ENCODE results near the gene THSD7A. TPM values are rescaled to one million over a fixed set of nuclear protein-coding genes. Genes with fewer than 3 reads are reported as not detected.

The THSD7A gene
- total and polyA plus RNA-seq, 2 of the 8 experiments (the other 6 are each of a cell fraction or from before 2014, with no cell fraction given): 0.44 to 1.2 TPM

GRCh38 chr7:11513460-11513859 is 318.5 kb downstream of the THSD7A start:
- Histone ChIP-seq H3K18ac (ENCODE audit: extremely low read depth, low read length) (no peak overlapping the region), H3K79me2 (ENCODE audit: control insufficient read depth in 1 of 2, insufficient read depth in 2 of 2, low read length in 2 of 2) (no peaks in the 10 kb centered on the region), H3K79me1 (ENCODE audit: low read depth, low read length) (no peaks in the 10 kb centered on the region), H4K8ac (ENCODE audit: extremely low read depth, insufficient read depth, low read length) (no peak overlapping the region), H3K14ac (ENCODE audit: insufficient read length) (no peak overlapping the region), H2BK20ac (ENCODE audit: low read length) (no peak overlapping the region), H3K27ac (ENCODE audit: low read depth, low read length) (no peak overlapping the region), H2AFZ (ENCODE audit: low read length) (no peak overlapping the region), H3K4me3 (ENCODE audit: extremely low read depth in 1 of 4, insufficient read depth in 2 of 4, low read depth in 3 of 4, low read length in 4 of 4) (no peak overlapping the region), H3K4ac (replicated peaks; ENCODE audit: insufficient read length, low read depth, low read length) (no peak overlapping the region), H3K56ac (replicated peaks; ENCODE audit: insufficient read length, low read depth, low read length) (no peak overlapping the region), H3K27me3 (replicated peaks in 1 of 4; ENCODE audit: control insufficient read depth in 3 of 4, extremely low read depth in 1 of 4, insufficient read depth in 3 of 4, low read length in 3 of 4) (peaks cover 0 to 1% (median 0%) of the 10 kb centered on the region in 4 experiments; a peak in 1 of 7 replicates), H3K23me2 (ENCODE audit: low read depth, low read length) (peaks cover 2% of the 10 kb centered on the region; the same call in 1 of the 2 replicates), H3K23ac (ENCODE audit: insufficient read length) (no peak overlapping the region), H3K9me3 (ENCODE audit: insufficient read depth in 2 of 2, low read depth in 1 of 2, low read length in 1 of 2) (no peaks in the 10 kb centered on the region), H4K5ac (ENCODE audit: insufficient read length, low read depth, low read length) (no peak overlapping the region), H4K91ac (replicated peaks; ENCODE audit: insufficient read length, low read length) (no peak overlapping the region), H2BK5ac (ENCODE audit: low read depth, low read length) (no peak overlapping the region), H2BK120ac (replicated peaks; ENCODE audit: low read depth, low read length) (no peak overlapping the region), H3K4me1 (replicated peaks in 1 of 4; ENCODE audit: control insufficient read depth in 3 of 4, insufficient read depth in 4 of 4, low read length in 3 of 4) (peaks cover 0 to 6% (median under 1%) of the 10 kb centered on the region in 4 experiments; a peak in 2 of 7 replicates), H3K36me3 (ENCODE audit: control insufficient read depth in 2 of 4, insufficient read depth in 4 of 4, low read length in 3 of 4) (no peaks in the 10 kb centered on the region), H3K9ac (replicated peaks in 1 of 4; ENCODE audit: extremely low read depth in 1 of 4, low read depth in 3 of 4, low read length in 3 of 4) (no peak overlapping the region), H3K4me2 (ENCODE audit: insufficient read depth in 1 of 2, low read depth in 2 of 2, low read length in 2 of 2) (no peak overlapping the region), H2BK12ac (ENCODE audit: low read depth, low read length) (no peak overlapping the region), H2BK15ac (ENCODE audit: low read length) (no peak overlapping the region), H4K20me1 (replicated peaks in 1 of 2; ENCODE audit: control insufficient read depth in 1 of 2, insufficient read depth in 2 of 2, low read length in 2 of 2) (no peaks in the 10 kb centered on the region), H2AK5ac (ENCODE audit: low read depth, low read length) (no peak overlapping the region)
- FAIRE-seq: no peak
- ChIA-PET CTCF (ENCODE audit: partially characterized antibody) (no interaction called here), POLR2A (ENCODE audit: partially characterized antibody) (no interaction called here)
- WGBS, 2 experiments (ENCODE audit: extremely low coverage in 1 of 2, insufficient coverage in 1 of 2, insufficient read length in 1 of 2, insufficient replicate concordance in 2 of 2, low coverage in 1 of 2, low lambda C conversion rate in 2 of 2, missing lambda C conversion rate in 1 of 2): 79% methylated on average over 1 of the region's 1 CpG; no CpG with 5 or more reads in 1 of the 2 experiments
- no peak for DNase-seq (ENCODE audit: low read depth in 1 of 2, low spot score in 2 of 2)
- TF ChIP-seq ZNF274 (IDR thresholded peaks at IDR 0.05; ENCODE audit: borderline replicate concordance, extremely low read depth, low read length): no peak
- TF ChIP-seq BACH1 (IDR thresholded peaks at IDR 0.05; ENCODE audit: low read length): no peak
- TF ChIP-seq RAD21 (IDR thresholded peaks at IDR 0.05 in 1 of 2, conservative IDR thresholded peaks at IDR 0.05 in 1 of 2; ENCODE audit: low read depth in 2 of 2, low read length in 2 of 2): no peak
- TF ChIP-seq CTBP2 (IDR thresholded peaks at IDR 0.05; ENCODE audit: borderline replicate concordance, insufficient read depth, insufficient read length, low read length): no peak
- TF ChIP-seq MAFK (IDR thresholded peaks at IDR 0.05; ENCODE audit: low read depth, low read length): no peak
- no peak for TF ChIP-seq TAF1 (IDR thresholded peaks at IDR 0.05; ENCODE audit: low read depth, low read length)
- TF ChIP-seq SUZ12 (IDR thresholded peaks at IDR 0.05; ENCODE audit: low read length): no peak
- no peak for TF ChIP-seq SIRT6 (IDR thresholded peaks at IDR 0.05; ENCODE audit: low read length)
- no peak for TF ChIP-seq MAX (IDR thresholded peaks at IDR 0.05)
- TF ChIP-seq ATF2 (IDR thresholded peaks at IDR 0.05; ENCODE audit: low read length): no peak
- TF ChIP-seq CHD2 (IDR thresholded peaks at IDR 0.05; ENCODE audit: low read length): no peak
- TF ChIP-seq POLR2A (IDR thresholded peaks at IDR 0.05; ENCODE audit: control extremely low read depth in 1 of 2, low read depth in 2 of 2, low read length in 2 of 2): no peak
- no peak for TF ChIP-seq KDM5A (IDR thresholded peaks at IDR 0.05; ENCODE audit: low read length)

Measured in H1 (cell line).